GM12878 (cell line): ENCODE results near the gene KRTAP10-1. TPM values are rescaled to one million over a fixed set of nuclear protein-coding genes. Genes with fewer than 3 reads are reported as not detected.

Experiments
- ATAC-seq: fragments of 200-7000 bp; cut with Tn5 transposase; 3 replicates; pipeline ENCODE4 v1.9.1; 2020; ENCODE audit warnings: mild to moderate bottlenecking, moderate library complexity
- BruUV-seq: library from RNA; stranded (reverse); fragments of 400-500 nt; replicated peaks from 2 replicates; lab custom pipeline; 2021; lab: Mats Ljungman, UMichigan
- CTCF ChIA-PET: fragments of 300-600 bp; sonication (Branson Sonifier 250); formaldehyde crosslinking; extraction: SDS; loops from one replicate; lab custom pipeline; 2021; ENCODE audit warnings: inconsistent platforms; lab: Yijun Ruan, JAX
- POLR2A ChIA-PET: fragments of 350-600 bp; formaldehyde crosslinking; extraction: SDS; loops from one replicate; lab custom pipeline; 2021; ENCODE audit warnings: inconsistent platforms; lab: Charles Lee
- RAD21 ChIA-PET: fragments of 300-600 bp; sonication (Branson Sonifier 250); formaldehyde crosslinking; loops from one replicate; lab custom pipeline; 2023; ENCODE audit warnings: antibody characterized with exemption; ENCODE audit not compliant: unreplicated experiment; lab: Charles Lee
- SMC1A ChIA-PET: fragments of 300-600 bp; sonication (Branson Sonifier 250); formaldehyde crosslinking; loops from one replicate; lab custom pipeline; 2023; ENCODE audit not compliant: unreplicated experiment, uncharacterized antibody; lab: Charles Lee
- DNase-seq: peaks from one replicate; pipeline ENCODE4 v3.0.0-alpha.2; 2011; ENCODE audit warnings: low read depth, low spot score
- FAIRE-seq: peaks from 3 replicates; lab custom pipeline; 2011; peaks lifted over from hg19 to GRCh38; lab: Jason Lieb, UNC
- H2AFZ ChIP-seq: 2 replicates; pipeline ENCODE4 v1.6.0; 2011; ENCODE audit warnings: low read depth, low read length, control low read depth; ENCODE audit not compliant: control insufficient read depth
- H3K27ac ChIP-seq: 2 replicates; pipeline ENCODE4 v1.5.1; 2011; ENCODE audit warnings: control low read depth; ENCODE audit not compliant: control insufficient read depth, insufficient read depth
- H3K27me3 ChIP-seq, 2 experiments: replicated peaks in 1 of 2; 2 replicates each; pipeline versions ENCODE4 v1.6.0 to v1.6.1; 2011; ENCODE audit warnings: low read length in 1 of 2; ENCODE audit not compliant: control insufficient read depth in 2 of 2, insufficient read depth in 2 of 2
- H3K36me3 ChIP-seq, 2 experiments: 2 replicates each; pipeline ENCODE4 v1.5.1; 2011; ENCODE audit warnings: low read length in 1 of 2; ENCODE audit not compliant: control insufficient read depth in 2 of 2, insufficient read depth in 2 of 2
- H3K4me1 ChIP-seq: 2 replicates; pipeline ENCODE4 v1.6.1; 2011; ENCODE audit warnings: mild to moderate bottlenecking, low read length, moderate library complexity, mixed read lengths; ENCODE audit not compliant: control insufficient read depth, insufficient read depth
- H3K4me2 ChIP-seq: 2 replicates; pipeline ENCODE4 v1.6.0; 2011; ENCODE audit warnings: control low read depth; ENCODE audit not compliant: control insufficient read depth, insufficient read depth
- H3K4me3 ChIP-seq: fragments of 200-600 bp; sonication (generic); 2 replicates; pipeline ENCODE4 v1.5.1; 2016
- H3K79me2 ChIP-seq: 2 replicates; pipeline ENCODE4 v1.6.0; 2011; ENCODE audit warnings: low read length; ENCODE audit not compliant: control insufficient read depth, insufficient read depth
- H3K9ac ChIP-seq: 2 replicates; pipeline ENCODE4 v1.8.0; 2011; ENCODE audit warnings: low read length, control low read depth, mixed read lengths; ENCODE audit not compliant: control insufficient read depth, insufficient read depth
- H3K9me3 ChIP-seq: replicated peaks from 3 replicates; pipeline ENCODE4 v1.5.1; 2011; ENCODE audit warnings: mild to moderate bottlenecking, low read length; ENCODE audit not compliant: control insufficient read depth, insufficient read depth
- H4K20me1 ChIP-seq: 2 replicates; pipeline ENCODE4 v1.6.0; 2011; ENCODE audit not compliant: control insufficient read depth, insufficient read depth
- BRCA1 ChIP-seq: IDR thresholded peaks from 2 replicates; pipeline ENCODE4 v1.6.1; 2011; ENCODE audit warnings: low read depth, low read length, improper control_type of control experiment
- MEF2B ChIP-seq: fragments of 450-650 bp; IDR thresholded peaks from 2 replicates; pipeline ENCODE4 v1.6.1; 2018; ENCODE audit warnings: mild to moderate bottlenecking, moderate library complexity; ENCODE audit not compliant: partially characterized antibody, poor library complexity, severe bottlenecking
- NBN ChIP-seq: fragments of 450-650 bp; IDR thresholded peaks from 2 replicates; pipeline ENCODE4 v1.6.1; 2016
- PAX5 ChIP-seq: IDR thresholded peaks from 2 replicates; pipeline ENCODE4 v1.6.1; 2011; ENCODE audit warnings: low read depth, low read length, borderline replicate concordance
- RBBP5 ChIP-seq: fragments of 200-600 bp; sonication (generic); conservative IDR thresholded peaks from 2 replicates; pipeline ENCODE4 v1.6.1; 2016
- SP1 ChIP-seq: IDR thresholded peaks from one replicate; pipeline ENCODE4 v1.6.1; 2011; ENCODE audit warnings: low read depth, low read length
- STAT1 ChIP-seq: fragments of 450-650 bp; conservative IDR thresholded peaks from 2 replicates; pipeline ENCODE4 v1.6.1; 2014; ENCODE audit warnings: antibody characterized with exemption, mild to moderate bottlenecking
- YBX1 ChIP-seq: fragments of 450-650 bp; IDR thresholded peaks from 2 replicates; pipeline ENCODE4 v1.6.1; 2016; ENCODE audit warnings: antibody characterized with exemption
- ZBED1 ChIP-seq: IDR thresholded peaks from 2 replicates; pipeline ENCODE4 v1.6.1; 2016; ENCODE audit warnings: borderline replicate concordance
- ZZZ3 ChIP-seq: IDR thresholded peaks from 2 replicates; pipeline ENCODE4 v1.6.1; 2011; ENCODE audit warnings: low read depth; ENCODE audit not compliant: control insufficient read depth, insufficient read length
- WGBS: methylation state at CpG from one replicate; pipeline ENCODE4 v1.1.6; 2016; ENCODE audit warnings: low lambda C conversion rate; ENCODE audit not compliant: insufficient replicate concordance, insufficient coverage; ENCODE audit errors: missing lambda C conversion rate; 5-methylcytosine and 5-hydroxymethylcytosine counted together
- in situ Hi-C: fragments of 300-500 bp; cut with MboI; formaldehyde crosslinking; loops from 9 replicates; pipeline ENCODE4 v1.14.3; 2018; ENCODE audit warnings: mixed read lengths
- intact Hi-C: fragments of 100-400 bp; cut with micrococcal nuclease; formaldehyde crosslinking; loops from one replicate; pipeline ENCODE4 v1.14.2; 2022; ENCODE audit not compliant: unreplicated experiment
- polyA plus RNA-seq, 11 experiments: library from polyadenylated mRNA; depleted of rRNA in 4 of 11; unstranded in 6 of 11; stranded (reverse) in 5 of 11; fragments of >200 nt; fragmentation: Nextera tagmentation in 4 of 11; fragmentation: Illumina TruSeq in 1 of 11; extraction: Ambion mirVana in 4 of 11; extraction: Trizol in 1 of 11; gene quantifications; 1 replicate in 1 of 11; 2 replicates in 10 of 11; pipeline versions ENCODE4 v1.2.1 to v1.2.3, GENCODE V29; 2011 to 2016; ENCODE audit warnings: inconsistent platforms in 2 of 11, missing spikeins in 2 of 11, low read depth in 1 of 11
- total RNA-seq, 4 experiments: library from RNA; depleted of rRNA in 3 of 4; stranded (reverse); fragments of >200 nt in 3 of 4; fragmentation: Illumina TruSeq in 1 of 4; extraction: Trizol in 1 of 4; gene quantifications; 2 replicates each; pipeline versions ENCODE4 v1.2.1 to v1.2.3, GENCODE V29; 2013 to 2021
- TF ChIP-seq, protein P1 (sequence below): IDR thresholded peaks from 2 replicates; pipeline ENCODE4 v1.6.1; 2011; ENCODE audit warnings: borderline replicate concordance, low read depth, mild to moderate bottlenecking, moderate library complexity, mixed read lengths, low read length; ENCODE audit not compliant: insufficient read depth; ENCODE audit errors: extremely low read length
- TF ChIP-seq, protein P2 (sequence below): IDR thresholded peaks from 2 replicates; pipeline ENCODE4 v1.6.1; 2011; ENCODE audit warnings: low read depth, mild to moderate bottlenecking, low read length, moderate library complexity, borderline replicate concordance; ENCODE audit errors: extremely low read depth
- TF ChIP-seq, protein P3 (sequence below): IDR thresholded peaks from 2 replicates; pipeline ENCODE4 v1.6.1; 2011; ENCODE audit warnings: borderline replicate concordance, low read depth, mild to moderate bottlenecking, moderate library complexity, low read length; ENCODE audit not compliant: insufficient read depth, poor library complexity, severe bottlenecking

The KRTAP10-1 gene
- total and polyA plus RNA-seq, 10 of the 15 experiments (the other 5 are each of a cell fraction or from before 2014, with no cell fraction given): not detected

DNA sequence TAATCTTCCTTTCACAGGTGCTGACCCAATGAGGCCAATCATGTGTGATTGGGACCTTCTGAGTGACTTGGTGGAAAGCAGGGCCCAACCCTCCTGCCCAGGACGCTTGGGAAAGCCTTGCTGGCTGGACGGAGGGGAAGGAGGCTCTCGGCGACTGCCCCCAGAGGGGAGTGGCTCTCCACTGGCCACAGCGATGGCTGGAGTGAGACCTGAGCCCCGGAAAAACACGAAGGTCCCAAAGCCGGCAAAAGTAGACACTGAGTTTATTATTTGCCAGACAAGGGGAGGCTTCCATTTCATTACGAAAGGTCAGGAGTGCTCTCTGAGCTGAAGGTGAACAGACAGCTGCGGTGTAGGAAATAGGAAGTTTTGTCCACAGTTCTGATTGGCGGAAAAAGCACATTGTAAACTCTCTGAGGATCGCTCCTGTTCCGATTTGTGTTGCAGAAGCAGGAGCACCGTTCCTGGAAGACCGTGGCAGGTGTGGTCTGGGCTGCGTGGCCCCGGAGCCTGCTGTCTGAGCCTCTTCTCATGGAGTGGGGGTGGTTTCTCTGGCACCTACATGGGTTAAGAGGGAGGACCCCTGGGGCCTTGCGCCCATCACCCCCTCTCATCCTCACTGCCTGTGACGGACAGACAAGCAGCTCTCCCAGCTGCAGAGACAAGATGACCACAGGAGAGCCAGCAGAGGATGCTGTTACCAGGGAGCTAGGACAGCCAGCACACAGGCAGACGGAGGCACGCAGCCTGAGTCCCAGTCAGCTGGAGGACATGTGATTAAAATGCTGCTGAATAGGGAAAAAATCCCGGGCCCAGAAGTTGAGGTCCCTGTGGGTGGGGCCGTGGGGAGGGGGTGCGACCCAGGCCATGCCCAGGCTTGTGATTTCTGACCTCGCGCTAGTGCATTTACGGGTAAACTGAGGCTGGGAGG, 41.5 kb downstream of the KRTAP10-1 start:
- no TSS peak for BruUV-seq
- RAD21 ChIA-PET: no interaction called here
- no peak overlapping the region for H3K9ac ChIP-seq
- H3K9me3 ChIP-seq: peaks cover 5% of the 10 kb centered on the region; the same call in 1 of the 3 replicates
- no peaks in the 10 kb centered on the region; a peak in 1 of 4 replicates for H3K27me3 ChIP-seq
- H3K4me2 ChIP-seq: no peak overlapping the region
- H2AFZ ChIP-seq: no peak overlapping the region
- SMC1A ChIA-PET: no interaction called here
- H3K4me3 ChIP-seq: no peak overlapping the region
- no peaks in the 10 kb centered on the region for H3K36me3 ChIP-seq
- in situ Hi-C loops: no loop called here
- POLR2A ChIA-PET: no interaction called here
- no peak for DNase-seq
- TF ChIP-seq NBN (no peak), YBX1 (no peak), BRCA1 (no peak), SP1 (no peak), STAT1 (no peak), MEF2B (no peak), PAX5 (no peak), ZBED1 (no peak), RBBP5 (no peak), ZZZ3 (no peak)
- TF ChIP-seq, protein P1, sequence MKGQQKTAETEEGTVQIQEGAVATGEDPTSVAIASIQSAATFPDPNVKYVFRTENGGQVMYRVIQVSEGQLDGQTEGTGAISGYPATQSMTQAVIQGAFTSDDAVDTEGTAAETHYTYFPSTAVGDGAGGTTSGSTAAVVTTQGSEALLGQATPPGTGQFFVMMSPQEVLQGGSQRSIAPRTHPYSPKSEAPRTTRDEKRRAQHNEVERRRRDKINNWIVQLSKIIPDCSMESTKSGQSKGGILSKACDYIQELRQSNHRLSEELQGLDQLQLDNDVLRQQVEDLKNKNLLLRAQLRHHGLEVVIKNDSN: no peak
- TF ChIP-seq, protein P2, sequence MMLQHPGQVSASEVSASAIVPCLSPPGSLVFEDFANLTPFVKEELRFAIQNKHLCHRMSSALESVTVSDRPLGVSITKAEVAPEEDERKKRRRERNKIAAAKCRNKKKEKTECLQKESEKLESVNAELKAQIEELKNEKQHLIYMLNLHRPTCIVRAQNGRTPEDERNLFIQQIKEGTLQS: no peak
- TF ChIP-seq, protein P3, sequence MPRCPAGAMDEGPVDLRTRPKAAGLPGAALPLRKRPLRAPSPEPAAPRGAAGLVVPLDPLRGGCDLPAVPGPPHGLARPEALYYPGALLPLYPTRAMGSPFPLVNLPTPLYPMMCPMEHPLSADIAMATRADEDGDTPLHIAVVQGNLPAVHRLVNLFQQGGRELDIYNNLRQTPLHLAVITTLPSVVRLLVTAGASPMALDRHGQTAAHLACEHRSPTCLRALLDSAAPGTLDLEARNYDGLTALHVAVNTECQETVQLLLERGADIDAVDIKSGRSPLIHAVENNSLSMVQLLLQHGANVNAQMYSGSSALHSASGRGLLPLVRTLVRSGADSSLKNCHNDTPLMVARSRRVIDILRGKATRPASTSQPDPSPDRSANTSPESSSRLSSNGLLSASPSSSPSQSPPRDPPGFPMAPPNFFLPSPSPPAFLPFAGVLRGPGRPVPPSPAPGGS: no peak
- TF ChIP-seq, all 136 proteins: peak for 0
- Histone ChIP-seq H3K27ac (no peak overlapping the region), H4K20me1 (no peaks in the 10 kb centered on the region), H3K4me1 (no peaks in the 10 kb centered on the region), H3K79me2 (no peaks in the 10 kb centered on the region)
- FAIRE-seq (no peak), ATAC-seq (no peak)
- CTCF ChIA-PET: no interaction called here
- intact Hi-C loops: no loop called here
- WGBS: 45% methylated on average over 25 of the region's 27 CpGs
